Gastrocnemius medialis (tissue), 4 donors: ENCODE measurements around the gene CX3CL1.

ENCODE experiments used
- CTCF ChIP-seq, 5 experiments: fragments of 450-650 bp in 3 of 5; fragments of 200-600 bp in 2 of 5; sonication (generic) in 2 of 5; IDR thresholded peaks in 4 of 5; conservative IDR thresholded peaks in 1 of 5; 1 replicate in 4 of 5; 2 replicates in 1 of 5; pipeline ENCODE4 v1.5.1; 2016 to 2019; ENCODE audit warnings: antibody characterized with exemption in 5 of 5, mild to moderate bottlenecking in 3 of 5, moderate library complexity in 3 of 5
- POLR2A ChIP-seq, 2 donors: fragments of 450-650 bp; IDR thresholded peaks; one replicate each; pipeline ENCODE4 v1.6.1; 2017; ENCODE audit warnings: antibody characterized with exemption in 2 of 2, mild to moderate bottlenecking in 2 of 2, moderate library complexity in 2 of 2

GRCh38 chr16:57324749-57325148, 47.5 kb upstream of the CX3CL1 start:
- TF ChIP-seq CTCF (IDR thresholded peaks at IDR 0.05 in 4 of 5, conservative IDR thresholded peaks at IDR 0.05 in 1 of 5) (no peak), POLR2A (IDR thresholded peaks at IDR 0.05) (no peak)
